NCI-H1105 (cell line): ENCODE data around the gene TGFA.

Experiments
- DNase-seq: peaks from one replicate; lab custom pipeline; 2025; lab: John Stamatoyannopoulos, UW

TGFA gene

DNA sequence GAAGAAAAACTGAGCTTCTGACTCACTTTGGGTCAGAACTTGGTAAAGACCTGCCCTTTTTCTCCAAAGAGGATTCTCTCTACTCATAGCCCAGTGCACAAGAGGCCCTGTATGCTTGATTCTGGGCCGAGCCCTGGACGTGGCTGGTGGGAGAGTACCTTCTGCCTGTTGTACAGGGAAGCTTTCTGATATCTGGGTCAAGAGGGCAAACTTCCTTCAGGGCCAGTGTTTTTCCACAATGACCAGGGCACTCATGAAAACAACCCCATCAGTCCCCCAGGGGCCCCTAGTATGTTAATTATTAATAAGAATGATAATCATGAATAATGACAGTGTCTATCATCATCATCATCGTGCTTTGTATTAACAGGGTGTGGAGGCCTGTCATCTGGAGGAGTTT, 90.0 kb downstream of the TGFA start:
- DNase-seq = no peak

GRCh38 chr2:70461981-70462876, 91.4 kb downstream of the TGFA start:
- DNase-seq = no peak

DNA sequence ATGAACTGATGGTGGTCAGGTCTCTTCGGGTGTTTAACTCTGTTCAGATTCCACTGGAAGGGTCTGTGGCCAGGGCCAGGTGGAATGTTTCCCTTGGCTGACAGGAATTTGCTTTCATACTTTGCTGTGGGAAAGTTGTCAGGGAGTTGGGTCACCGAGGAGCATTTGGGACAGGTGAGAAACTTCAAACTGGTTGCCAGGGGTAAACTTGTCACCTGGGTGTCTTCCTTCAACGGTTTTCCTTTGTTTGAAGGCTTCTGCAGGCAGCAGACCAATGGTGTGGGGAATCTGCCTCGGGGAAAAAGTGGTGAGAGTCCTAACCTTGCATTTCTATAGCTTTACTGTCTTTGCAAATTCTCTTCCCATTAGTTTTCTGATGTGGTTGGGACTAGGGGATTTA, 92.2 kb downstream of the TGFA start:
- no peak for DNase-seq

GRCh38 chr2:70460333-70460732, 93.3 kb downstream of the TGFA start:
- no peak for DNase-seq

GRCh38 chr2:70458661-70459060, 95.0 kb downstream of the TGFA start:
- no peak for DNase-seq

DNA sequence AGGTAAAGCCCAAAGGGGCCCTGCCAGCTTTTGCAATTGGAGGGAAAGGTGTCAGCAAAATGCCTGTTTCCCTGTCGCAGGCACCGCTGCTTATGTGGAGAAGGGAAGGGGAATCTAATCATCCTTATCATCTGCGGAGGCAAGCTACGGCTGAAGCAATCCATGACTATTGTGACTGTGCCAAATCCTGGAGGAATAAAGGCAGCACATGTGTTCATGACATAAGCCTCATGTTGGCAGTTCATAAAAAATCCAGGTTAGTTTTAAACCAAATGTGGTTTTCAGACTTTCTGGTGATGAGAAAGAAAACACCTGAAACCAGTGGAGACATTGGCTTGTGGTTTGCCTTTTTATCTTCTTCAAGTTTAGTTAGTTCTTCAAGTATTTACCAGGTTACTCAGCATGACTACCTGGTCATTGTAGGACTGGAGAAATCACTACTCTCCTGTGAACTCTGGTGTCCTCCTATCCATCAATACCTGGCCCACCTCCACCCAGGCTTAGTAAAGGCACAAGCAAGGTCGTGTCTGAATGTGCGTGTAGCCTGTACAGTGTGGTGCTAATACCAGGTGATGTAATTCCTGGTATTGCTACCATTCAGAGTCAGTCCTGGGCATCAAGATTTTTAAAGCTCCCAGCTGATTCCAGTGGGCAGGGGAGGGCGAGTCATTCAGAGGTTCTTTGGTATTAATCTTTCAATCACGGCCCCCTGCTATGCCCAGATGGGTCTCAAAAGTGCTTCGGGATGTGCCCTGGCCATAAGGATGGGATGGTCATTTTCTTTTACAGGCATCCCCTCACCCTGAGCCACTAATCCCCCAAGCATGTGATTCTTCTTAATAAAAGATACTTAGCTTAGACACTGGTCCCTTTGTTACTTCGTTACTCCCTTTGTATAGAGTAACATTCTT, 96.8 kb downstream of the TGFA start:
- no peak for DNase-seq

GRCh38 chr2:70454936-70455544, 98.6 kb downstream of the TGFA start:
- no peak for DNase-seq

DNA sequence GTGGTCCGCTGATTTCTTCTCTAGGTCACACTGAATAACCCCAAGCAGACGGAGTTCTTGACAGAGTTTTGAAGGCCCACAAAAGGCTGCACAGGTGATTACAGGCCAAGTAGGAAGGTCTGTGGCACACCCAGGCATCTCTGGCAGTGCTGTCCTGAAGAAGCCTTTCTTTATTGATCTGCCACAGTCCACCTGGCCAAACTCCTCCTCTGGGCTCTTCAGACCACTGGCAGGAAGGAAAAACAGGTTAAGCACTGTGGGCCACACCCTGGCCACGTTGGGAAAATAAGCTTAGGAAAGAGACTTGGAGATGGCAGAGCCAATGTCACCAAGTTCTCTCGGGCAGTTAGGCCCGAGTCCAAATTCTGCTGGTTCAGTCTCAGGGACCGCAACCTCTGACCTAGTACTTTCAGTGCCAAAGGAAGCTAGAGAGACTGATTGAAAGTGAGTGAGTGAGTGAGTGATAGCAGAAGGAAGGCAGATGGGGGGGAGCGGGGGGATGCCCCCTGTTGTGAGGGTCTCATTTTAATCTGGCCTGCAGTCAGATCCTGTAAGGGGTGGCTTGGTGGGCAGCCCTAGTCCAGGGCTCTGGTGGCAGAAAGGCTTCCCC, 102.9 kb downstream of the TGFA start:
- DNase-seq = no peak

GRCh38 chr2:70448041-70448440, 105.6 kb downstream of the TGFA start:
- DNase-seq = no peak

DNA sequence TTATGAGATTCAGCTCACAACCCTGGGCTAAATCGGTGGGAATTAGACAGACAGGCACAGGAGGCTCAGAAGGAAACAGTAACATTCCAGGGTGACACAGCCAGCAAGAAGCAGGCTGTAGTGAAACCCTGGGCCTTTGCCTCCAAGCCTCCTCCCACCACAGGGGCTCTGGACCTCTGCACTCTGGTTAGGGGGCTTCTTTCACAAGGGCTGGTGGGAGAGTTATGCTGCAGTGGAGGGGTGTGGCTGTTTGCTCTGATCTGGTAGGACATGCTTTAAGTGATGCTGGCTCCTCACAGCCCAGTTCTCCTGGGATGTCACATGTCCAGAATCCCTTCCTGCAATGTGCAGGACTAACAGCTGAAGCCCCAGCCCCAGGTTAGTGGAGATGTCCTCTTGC, 109.9 kb downstream of the TGFA start:
- no peak for DNase-seq

- DNase-seq = no peak
Observed at GRCh38 chr2:70443078-70443465, 110.6 kb downstream of the TGFA start.

DNA sequence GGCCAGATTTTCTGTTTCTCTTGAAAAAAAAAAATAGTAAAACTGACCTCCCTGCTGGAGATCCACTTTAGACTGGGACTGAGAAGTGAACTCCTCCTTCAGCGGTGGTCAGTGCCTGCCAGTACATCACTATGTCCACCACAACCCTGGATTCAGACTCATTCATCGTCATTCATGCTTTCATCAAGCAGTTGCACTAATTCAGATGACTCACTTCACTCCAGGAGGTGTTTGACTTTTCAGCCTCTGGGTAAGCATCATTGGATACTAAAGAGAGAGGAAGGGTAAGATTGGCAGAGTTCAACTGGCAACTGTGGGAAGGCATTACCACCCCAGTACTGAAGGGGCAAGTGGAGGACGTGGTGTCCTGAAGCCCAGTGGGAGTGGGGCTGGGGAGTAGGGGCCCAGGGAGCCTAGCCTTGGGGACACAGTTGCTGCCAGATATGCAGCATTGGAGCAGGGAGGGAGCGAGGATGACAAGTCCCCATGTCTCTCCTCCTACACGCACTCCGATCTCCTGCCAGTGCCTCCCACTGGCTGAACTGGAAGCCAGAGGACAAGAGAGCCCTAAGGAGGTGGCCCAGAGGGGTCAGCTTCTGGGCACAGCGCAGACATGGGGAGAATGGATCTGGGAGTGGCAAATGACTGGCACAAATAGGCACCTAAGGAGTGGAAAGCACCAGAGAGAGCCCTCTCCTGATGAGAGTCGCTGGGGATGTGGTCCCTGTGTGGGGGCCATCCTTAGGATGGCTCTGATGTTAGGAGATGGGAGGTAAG, 111.1 kb downstream of the TGFA start:
- no peak for DNase-seq

GRCh38 chr2:70440621-70441020, 113.0 kb downstream of the TGFA start:
- DNase-seq = no peak

GRCh38 chr2:70435138-70435537, 118.5 kb downstream of the TGFA start:
- no peak for DNase-seq

GRCh38 chr2:70433315-70433714, 120.3 kb downstream of the TGFA start:
- no peak for DNase-seq

DNA sequence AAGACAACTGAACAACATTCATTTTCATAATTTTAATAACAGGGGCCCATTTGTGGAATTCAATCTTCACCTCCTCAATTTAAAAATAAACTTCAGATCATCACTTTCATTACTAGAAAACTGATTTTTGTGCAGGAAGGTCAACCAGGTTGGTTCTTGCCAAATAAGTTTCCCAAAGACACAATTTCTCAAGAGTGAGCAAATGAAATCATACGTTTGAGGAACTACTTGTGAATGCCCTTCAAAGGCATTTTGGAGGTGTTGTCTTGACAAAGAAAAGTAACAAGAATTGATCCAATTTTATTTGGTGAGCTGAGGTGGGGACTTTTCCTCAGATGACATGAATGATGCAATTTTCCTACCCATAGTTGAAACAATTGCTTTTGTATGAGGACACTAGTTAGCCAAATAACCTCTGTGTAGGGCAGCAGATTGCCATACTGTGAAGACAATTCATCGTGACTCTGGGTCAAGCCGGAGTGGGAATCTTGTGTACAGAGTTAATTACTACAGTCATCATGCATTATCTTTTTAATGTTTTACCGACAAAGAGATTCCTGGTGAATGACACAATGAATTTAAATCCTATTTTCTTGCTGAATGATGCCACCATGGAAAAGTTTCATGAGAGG, 121.8 kb downstream of the TGFA start:
- DNase-seq = no peak

DNA sequence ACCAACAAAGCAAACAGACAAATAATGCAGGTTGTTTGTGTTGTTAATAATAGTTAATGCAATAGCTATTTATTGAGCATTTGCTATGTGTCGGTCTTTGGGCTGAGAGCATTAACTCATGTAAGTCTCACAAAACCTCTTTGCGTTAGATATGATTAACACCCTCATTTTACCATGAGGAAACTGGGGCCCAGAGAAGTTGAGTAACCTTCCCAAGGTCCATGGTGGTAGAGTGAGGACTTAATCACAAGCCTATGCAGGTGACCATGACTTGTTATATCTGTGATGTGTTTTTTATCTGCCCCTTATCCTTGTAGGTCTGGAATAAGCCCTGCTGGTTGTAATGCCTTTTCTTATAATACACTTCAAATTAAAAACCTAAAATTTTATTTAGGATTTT, 127.3 kb downstream of the TGFA start:
- no peak for DNase-seq

- DNase-seq = no peak
Observed at GRCh38 chr2:70425682-70426301, 127.8 kb downstream of the TGFA start.

- no peak for DNase-seq
Observed at GRCh38 chr2:70420740-70421139, 132.9 kb downstream of the TGFA start.

DNA sequence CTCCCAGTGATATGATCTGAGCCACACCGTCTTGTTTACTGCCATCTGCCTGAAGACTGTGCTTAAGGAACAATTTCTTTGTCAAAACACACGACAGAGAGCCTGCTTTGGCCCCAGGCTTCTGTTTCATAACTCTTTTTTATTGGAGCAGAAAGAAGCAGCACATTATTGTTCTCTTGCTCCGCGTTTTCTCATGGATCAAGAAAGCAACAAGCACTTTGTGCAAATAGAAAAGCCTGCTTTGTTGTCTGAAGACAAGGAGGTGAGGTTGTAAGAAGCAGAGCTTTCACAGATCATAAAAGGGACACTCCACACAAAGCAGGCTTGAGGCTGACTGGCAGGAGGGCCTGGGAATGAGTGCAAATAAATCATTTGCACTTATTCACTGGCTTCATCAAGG, 133.5 kb downstream of the TGFA start:
- no peak for DNase-seq
